A204.1 (cell line): Measurements from ENCODE around the gene MBLAC2.
A peak's percentile ranks its signal among the peaks of the same experiment; 100 is the strongest.

Source experiments
- FAIRE-seq: peaks from 2 replicates; lab custom pipeline; 2012; peaks lifted over from hg19 to GRCh38; lab: Jason Lieb, UNC

MBLAC2 gene

DNA sequence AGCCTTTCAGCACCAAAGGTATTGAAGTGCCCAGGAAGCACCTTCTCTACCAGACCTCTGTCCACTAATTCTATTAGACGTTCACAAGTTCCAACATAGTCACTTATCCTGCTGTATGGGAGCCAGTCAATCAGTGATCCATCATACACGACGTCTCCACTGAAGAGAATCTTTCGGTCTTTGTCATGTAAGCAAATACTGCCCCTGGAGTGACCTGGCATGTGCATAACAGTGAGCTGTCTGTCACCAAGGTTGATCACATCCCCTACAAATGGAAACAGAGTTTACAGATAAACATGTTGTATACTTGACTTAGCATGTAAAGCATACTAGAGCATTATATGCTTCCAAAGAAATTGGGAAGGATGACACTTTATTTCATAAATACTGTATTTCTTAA, 13.3 kb downstream of the MBLAC2 start:
- no peak for FAIRE-seq

DNA sequence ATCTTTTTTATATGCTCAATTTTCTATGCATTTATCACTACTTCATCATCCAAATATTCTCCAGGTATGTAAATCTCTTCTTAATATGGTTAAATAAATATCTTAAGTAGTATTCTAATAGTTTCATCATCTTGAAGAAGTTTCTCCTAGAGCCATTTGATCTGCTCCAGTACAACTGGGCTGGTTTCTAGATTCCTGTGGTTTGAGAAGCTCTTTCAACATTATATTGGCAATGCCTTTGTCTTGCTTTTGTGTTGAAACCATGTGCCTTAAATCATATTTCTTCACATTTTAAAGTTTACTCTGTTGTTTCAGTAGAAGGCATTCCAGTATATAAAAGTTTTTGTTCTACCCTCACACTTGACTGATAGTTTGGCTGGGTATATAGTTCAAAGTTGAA, 27.6 kb downstream of the MBLAC2 start:
- FAIRE-seq: no peak

DNA sequence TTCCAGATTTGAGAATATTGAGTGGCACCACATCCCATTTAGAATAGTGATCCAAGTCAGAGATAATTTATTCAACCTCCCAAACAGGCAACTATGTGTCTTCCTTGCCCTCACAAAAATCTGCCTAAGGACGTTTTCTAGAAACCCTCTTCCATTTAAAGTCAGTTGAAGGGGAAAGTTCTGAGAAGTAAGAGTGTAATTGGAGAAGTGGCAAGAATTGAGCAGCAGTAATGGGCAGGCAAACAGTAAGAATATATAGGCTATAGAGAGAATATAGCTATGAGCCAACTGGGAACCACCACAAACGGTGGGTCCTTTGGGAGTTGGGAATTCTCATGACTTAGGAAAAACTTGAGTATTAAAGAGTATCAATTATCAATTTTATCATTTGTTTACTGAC, 33.9 kb downstream of the MBLAC2 start:
- no peak for FAIRE-seq

DNA sequence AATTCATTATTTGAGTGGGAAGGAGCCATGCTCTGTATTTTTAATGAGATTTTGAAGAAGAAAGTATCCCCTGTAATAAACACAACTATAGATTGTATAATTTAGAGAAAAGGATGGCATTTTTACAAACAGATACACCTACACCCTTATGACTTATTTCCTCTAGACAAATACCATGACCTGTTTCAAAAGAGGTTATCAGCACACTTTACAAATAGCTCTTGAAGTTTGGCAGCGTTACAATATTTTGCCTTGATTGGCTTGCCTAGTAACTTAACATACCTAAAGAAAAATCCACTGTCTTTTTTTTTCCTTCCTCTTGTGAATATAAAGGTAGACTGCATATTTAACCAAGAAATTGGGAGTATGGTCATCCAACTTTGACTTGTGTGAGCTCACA, 36.5 kb downstream of the MBLAC2 start:
- no peak for FAIRE-seq

DNA sequence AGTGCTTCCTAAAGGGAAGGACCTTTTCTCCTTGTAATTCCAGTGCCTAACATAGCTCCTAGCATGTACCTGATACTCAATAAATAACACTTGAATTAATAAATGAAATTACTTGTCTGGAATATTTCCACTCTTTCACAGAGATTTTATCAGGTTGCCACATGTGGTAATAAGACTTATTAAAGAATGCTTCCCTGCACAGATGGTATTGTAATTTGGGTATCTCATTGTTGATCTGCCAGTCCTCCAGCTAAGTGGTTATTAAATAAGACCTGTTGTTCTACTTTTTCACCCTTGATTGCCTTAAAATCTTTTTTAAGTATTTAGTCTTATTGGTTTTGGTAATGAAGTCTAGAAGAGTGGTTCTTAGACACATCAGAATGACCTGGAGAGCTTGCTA, 36.9 kb downstream of the MBLAC2 start:
- no peak for FAIRE-seq

DNA sequence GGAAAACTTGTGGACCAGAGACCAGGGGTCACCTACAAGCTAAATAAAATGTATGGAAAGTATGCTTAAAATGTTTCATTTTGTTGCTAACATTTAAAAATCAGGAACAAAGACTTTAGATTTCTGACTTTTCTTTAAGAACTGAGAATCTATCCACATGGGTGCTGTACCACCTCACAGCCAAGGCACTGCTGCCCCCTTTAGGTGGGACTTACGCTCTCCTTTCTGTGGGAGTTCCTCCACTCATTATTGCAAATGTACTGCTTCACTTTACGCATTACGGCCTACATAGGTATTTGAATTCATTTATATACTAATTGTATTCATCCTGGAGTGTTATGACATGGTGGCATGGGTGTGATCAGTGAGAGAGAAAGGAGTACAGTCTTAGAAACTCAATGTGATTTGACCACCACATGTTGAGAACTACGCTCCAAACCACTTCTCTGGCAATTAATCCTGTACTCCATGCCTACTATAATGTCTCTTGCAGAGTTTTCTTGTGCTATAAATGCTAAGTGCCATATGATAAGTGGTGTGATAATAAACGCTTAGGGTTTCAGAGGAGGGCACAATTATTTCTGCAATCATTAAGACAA, 40.4 kb downstream of the MBLAC2 start:
- FAIRE-seq: peak; percentile 47

DNA sequence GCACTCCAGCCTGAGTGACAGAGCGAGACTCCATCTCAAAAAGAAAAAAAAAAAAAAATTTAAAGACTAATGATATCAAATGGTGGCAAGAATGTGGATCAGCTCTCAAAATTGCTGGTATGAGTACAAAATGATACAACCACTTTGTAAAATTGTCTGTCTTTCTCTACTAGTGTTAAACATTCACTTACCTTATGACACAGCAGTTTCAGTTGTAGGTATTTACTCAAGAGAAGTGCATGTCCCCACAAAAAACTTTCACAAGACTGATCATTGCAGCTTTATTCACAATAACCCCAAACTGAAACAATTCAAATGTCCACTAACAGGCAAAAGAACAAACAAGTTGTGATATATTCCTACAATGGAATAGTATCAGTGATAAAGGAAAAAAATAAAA, 50.3 kb downstream of the MBLAC2 start:
- FAIRE-seq: no peak

DNA sequence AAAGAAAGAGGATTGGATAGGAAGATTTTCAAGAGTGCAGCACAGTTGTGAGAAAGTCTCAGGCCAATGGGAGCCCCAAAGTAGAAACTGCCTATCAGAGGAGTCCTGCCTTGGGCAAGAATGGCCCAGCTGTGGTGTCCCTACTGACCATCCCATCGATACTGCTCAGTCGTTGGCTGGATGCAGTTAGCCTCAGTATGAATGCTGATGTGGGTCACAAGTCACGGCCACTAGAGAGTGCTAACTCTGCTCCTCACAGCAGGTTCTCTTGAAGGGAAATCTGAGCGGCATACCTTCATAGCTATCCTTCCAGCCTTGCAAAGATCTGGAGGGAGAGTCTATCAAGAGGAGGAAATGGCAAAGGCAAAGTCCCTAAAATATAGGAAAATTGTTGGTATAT, 53.4 kb downstream of the MBLAC2 start:
- FAIRE-seq: no peak

DNA sequence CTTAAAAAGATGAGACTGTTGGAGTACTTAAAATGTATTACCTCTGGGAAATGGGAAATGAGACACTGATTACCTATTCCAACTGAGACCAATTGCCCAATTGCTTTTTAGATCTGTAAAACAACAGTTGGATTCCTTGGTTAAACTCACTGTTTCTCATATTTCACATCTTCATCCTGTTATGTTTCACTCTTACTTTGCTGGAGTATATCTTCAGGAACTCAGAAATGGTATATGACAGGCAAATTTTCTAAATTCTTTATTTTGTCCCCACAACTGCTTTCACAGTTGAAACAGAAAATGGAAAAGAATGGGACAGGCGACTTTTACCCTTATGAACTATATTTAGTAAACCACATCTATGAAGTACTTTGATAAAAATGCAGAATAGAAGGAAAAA, 56.4 kb downstream of the MBLAC2 start:
- no peak for FAIRE-seq

DNA sequence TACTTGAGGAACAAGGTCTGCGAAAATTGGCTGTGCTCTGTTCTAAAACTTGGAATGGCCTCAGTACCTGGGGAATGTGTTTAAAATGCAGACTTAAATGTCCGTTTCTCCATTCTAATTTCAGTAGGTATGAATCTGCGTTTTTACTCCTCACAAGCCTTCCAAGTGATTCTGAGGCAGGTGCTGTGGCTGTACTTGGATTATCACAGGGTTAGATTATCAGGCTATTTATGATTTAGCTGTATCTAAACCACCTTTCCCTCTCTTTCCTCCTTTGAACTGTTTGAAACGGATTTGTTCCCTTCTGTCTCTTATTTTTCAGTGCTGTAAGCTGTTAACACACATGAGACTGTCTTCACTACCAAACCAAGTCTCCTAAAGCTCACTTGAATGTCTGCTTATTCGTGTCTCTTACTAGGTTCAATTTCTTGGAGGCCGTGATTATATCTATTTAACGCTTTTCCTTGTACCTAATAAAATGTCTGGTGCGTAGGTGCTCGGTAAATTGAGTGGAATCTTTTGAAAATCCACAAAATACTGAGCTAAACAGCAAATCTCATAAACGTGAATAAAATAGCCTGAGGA, 64.3 kb downstream of the MBLAC2 start:
- no peak for FAIRE-seq

DNA sequence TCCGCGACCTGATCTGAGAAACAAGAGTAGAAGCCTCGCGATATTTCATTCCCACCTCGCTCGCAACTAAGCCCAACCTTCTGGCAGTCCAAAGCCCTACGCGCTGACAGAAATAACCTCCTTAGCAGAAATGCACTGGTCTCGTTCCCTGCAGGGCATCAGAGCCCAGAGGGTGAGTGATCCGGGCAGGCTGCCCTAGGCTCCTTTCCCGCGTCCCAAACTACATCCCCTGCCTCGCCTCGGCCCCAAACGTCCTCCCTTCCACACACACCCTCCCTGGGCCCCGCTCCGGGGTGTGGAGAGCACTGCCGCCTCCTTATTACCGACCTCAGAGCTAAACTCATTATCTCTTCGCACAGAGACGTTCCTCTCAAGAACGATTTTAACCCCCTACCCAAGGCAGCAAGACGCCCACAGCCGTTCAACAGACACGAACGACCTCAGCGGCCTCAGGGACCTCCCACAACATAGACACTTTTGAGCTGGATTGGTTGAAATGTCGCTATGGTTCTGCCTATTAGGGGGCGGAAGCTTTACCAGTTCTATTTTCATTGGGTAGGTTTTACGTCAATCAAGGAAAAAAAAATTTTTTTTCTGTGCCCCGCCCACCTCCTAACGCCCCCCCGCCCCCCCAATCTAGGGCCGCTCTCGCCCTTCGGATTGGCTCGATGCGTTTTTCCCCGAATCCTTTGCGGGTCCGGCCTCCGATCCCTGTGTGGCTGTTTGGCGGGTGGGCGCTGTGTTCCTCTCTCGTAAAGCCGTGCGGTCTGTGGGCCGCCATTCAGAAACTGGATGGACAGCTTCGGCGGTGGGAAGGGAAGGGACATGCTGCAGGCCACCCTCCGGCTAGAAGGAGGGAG, 65.0 kb downstream of the MBLAC2 start, which contains the start of gene CETN3:
TSS of gene CETN3 (minus strand) at position 439 of the 860 bp plus-strand sequence. CDS start at position 344, 95 bp downstream.
- FAIRE-seq: peak; percentile 98

DNA sequence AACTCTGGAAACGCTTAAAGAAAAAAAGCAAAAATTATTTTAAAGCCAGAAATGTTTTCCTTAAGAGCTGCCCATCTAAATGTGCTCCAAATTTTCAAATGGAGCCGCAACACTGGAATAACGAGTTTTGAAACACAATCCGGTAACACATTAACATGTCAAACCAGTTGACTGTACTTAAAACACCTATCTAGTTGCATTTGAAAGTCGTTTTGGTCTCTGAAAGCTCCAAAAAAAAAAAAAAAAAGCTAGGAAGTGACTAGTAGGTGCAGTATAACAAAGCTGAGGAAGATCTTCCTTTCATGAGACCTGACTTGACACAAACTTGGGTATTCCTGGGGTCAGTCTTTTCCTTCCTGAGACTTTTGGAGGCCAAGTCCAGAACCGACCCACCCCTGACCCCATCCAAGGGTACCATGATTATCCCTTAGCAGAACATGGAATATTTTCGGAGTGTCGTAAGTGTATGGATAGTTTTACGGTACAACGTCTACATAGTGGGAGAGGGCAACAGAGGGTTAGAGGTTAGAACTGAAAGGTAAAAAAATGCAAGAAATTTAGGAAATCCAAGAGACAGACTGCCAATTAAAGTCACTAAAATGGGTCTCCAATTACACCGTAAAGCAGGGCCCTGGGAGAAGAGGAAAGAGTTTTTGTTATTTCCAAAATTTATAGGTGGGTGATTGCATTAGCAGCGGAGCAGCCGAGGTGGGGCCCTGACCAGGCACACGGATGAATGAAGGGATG, 65.8 kb downstream of the MBLAC2 start:
- no peak for FAIRE-seq
